ENCODE results near the gene BAIAP3. TPM values are rescaled to one million over a fixed set of nuclear protein-coding genes. Genes with fewer than 3 reads are reported as not detected.

BAIAP3 gene
- total and polyA plus RNA-seq, 2 of the 4 experiments (the other 2 are of a cell fraction), result 0.36 to 0.65 TPM

- intact Hi-C loops (cut with micrococcal nuclease), result no loop called here
- H3K14ac ChIP-seq (replicated peaks; ENCODE audit: low read depth, low read length), result no peak overlapping the region
- 47% methylated on average over 7 of the region's 31 CpGs; no CpG with 5 or more reads in 1 of the 2 experiments for WGBS, 2 experiments (ENCODE audit: extremely low coverage in 2 of 2, insufficient read length in 1 of 2)
- no peak overlapping the region for H4K91ac ChIP-seq (ENCODE audit: insufficient read depth, low read depth, low read length)
- no peak for ATAC-seq (ENCODE audit: low read depth)
- H3K4ac ChIP-seq (ENCODE audit: low read depth, low read length), result no peak overlapping the region
- no peak overlapping the region for H3K4me2 ChIP-seq (ENCODE audit: low read depth, low read length)
- no peaks in the 10 kb centered on the region for H3K79me1 ChIP-seq (ENCODE audit: low read depth in 1 of 2, low read length in 2 of 2)
- no peak overlapping the region for H3K56ac ChIP-seq (ENCODE audit: extremely low read depth, insufficient read depth, low read length)
- dilution Hi-C loops (cut with HindIII; ENCODE audit: low sequenced_read_pairs, unreplicated experiment), result no loop called here
- no peaks in the 10 kb centered on the region; the same call in 1 of the 2 replicates for H4K20me1 ChIP-seq (ENCODE audit: insufficient read depth, low read length)
- no peak overlapping the region for H2BK120ac ChIP-seq (ENCODE audit: low read depth, low read length)
- ChIA-PET POLR2A (ENCODE audit: unreplicated experiment) (no interaction called here), CTCF (no interaction called here)
- H2AK9ac ChIP-seq (replicated peaks; ENCODE audit: low read depth, low read length, poor library complexity), result no peak overlapping the region
- no peak overlapping the region for H4K8ac ChIP-seq (ENCODE audit: low read depth in 2 of 2, low read length in 2 of 2)
- H3K4me3 ChIP-seq (ENCODE audit: insufficient read depth, low read depth, low read length), result no peak overlapping the region
- no peak overlapping the region for H3K9ac ChIP-seq (ENCODE audit: low read depth, low read length)
- peaks cover 29% of the 10 kb centered on the region for H3K27me3 ChIP-seq (ENCODE audit: control insufficient read depth, insufficient read depth, low read length)
- no peak overlapping the region for H3K23ac ChIP-seq (ENCODE audit: low read depth, low read length)
- no peak overlapping the region for H2BK15ac ChIP-seq (ENCODE audit: low read depth, low read length)
- H3K18ac ChIP-seq (ENCODE audit: low read depth, low read length), result no peak overlapping the region
- no peaks in the 10 kb centered on the region for H3K9me1 ChIP-seq (ENCODE audit: insufficient read depth, low read length)
- no TSS peak for BruUV-seq (replicated peaks)
- H3K9me3 ChIP-seq (ENCODE audit: control insufficient read depth, insufficient read depth, low read length), result no peaks in the 10 kb centered on the region
- 0 out of 2 replicates have a peak, but pooled peaks cover 2% of the 10 kb centered on the region for H3K4me1 ChIP-seq (ENCODE audit: control insufficient read depth, insufficient read depth, low read length)
- in situ Hi-C loops (cut with MboI; ENCODE audit: low sequenced_read_pairs), result no loop called here
- DNase-seq, result no peak
- TF ChIP-seq BHLHE40 (IDR thresholded peaks at IDR 0.05; ENCODE audit: low read depth, low read length) (no peak), USF2 (IDR thresholded peaks at IDR 0.05; ENCODE audit: low read depth, low read length) (no peak)
- H2AFZ ChIP-seq (replicated peaks; ENCODE audit: low read length, poor library complexity), result no peak overlapping the region
- H2BK5ac ChIP-seq (ENCODE audit: low read depth, low read length, poor library complexity, severe bottlenecking), result no peak overlapping the region
- no peak overlapping the region for H4K5ac ChIP-seq (ENCODE audit: low read depth, low read length)
- H2BK20ac ChIP-seq (ENCODE audit: low read depth, low read length), result no peak overlapping the region
- H3K36me3 ChIP-seq (ENCODE audit: control insufficient read depth, insufficient read depth, low read length), result no peaks in the 10 kb centered on the region
- no peak overlapping the region for H2AK5ac ChIP-seq (ENCODE audit: low read depth, low read length)
- H3K27ac ChIP-seq (ENCODE audit: insufficient read depth, low read length), result no peak overlapping the region
Measured at GRCh38 chr16:1338855-1339675, 5.6 kb downstream of the BAIAP3 start.

Measured in IMR-90 (cell line).